K562 (cell line): ENCODE data around the gene TTC9C.

ENCODE experiments used
- ATF3 ChIP-seq, 2 experiments: fragments of 450-650 bp in 1 of 2; sonication (generic) in 1 of 2; formaldehyde crosslinking in 1 of 2; IDR thresholded peaks in 1 of 2; conservative IDR thresholded peaks in 1 of 2; 2 replicates each; pipeline versions ENCODE4 v1.6.1 to v1.8.1; 2016 to 2023; ENCODE audit warnings: mild to moderate bottlenecking in 2 of 2, moderate library complexity in 2 of 2, inconsistent platforms in 1 of 2, missing genetic modification reagents in 1 of 2
- CHD4 ChIP-seq: fragments of 200-600 bp; sonication (generic); IDR thresholded peaks from 3 replicates; pipeline ENCODE4 v1.6.1; 2012; ENCODE audit warnings: low read depth, mild to moderate bottlenecking, mixed read lengths, low read length, inconsistent platforms; ENCODE audit not compliant: insufficient read depth, insufficient replicate concordance, poor library complexity, severe bottlenecking
- CTCF ChIP-seq, 3 experiments: IDR thresholded peaks in 2 of 3; conservative IDR thresholded peaks in 1 of 3; 2 replicates each; pipeline ENCODE4 v1.5.1; 2011 to 2012; ENCODE audit warnings: low read length in 3 of 3, mild to moderate bottlenecking in 3 of 3, control low read depth in 2 of 3, improper control_type of control experiment in 1 of 3, inconsistent platforms in 1 of 3, low read depth in 1 of 3, mixed read lengths in 1 of 3, moderate library complexity in 1 of 3; ENCODE audit not compliant: insufficient read depth in 2 of 3
- EP300 ChIP-seq: IDR thresholded peaks from 2 replicates; pipeline ENCODE4 v1.6.1; 2012; ENCODE audit warnings: low read length, improper control_type of control experiment
- EZH2 ChIP-seq: IDR thresholded peaks from 2 replicates; pipeline ENCODE4 v1.6.1; 2012; ENCODE audit warnings: low read depth, mild to moderate bottlenecking, inconsistent platforms, low read length, borderline replicate concordance
- JUND ChIP-seq, 2 experiments: IDR thresholded peaks; 2 replicates in 1 of 2; 3 replicates in 1 of 2; pipeline ENCODE4 v1.6.1; 2011; ENCODE audit warnings: borderline replicate concordance in 2 of 2, low read depth in 2 of 2, low read length in 2 of 2, improper control_type of control experiment in 1 of 2, missing biosample characterization in 1 of 2, missing genetic modification characterization in 1 of 2, missing genetic modification reagents in 1 of 2
- NR0B1 ChIP-seq: fragments of 450-650 bp; IDR thresholded peaks from one replicate; pipeline ENCODE4 v1.6.1; 2018; ENCODE audit warnings: mild to moderate bottlenecking, moderate library complexity; ENCODE audit not compliant: partially characterized antibody
- RBM22 ChIP-seq: fragments of 200-400 bp; formaldehyde crosslinking; IDR thresholded peaks from 2 replicates; pipeline ENCODE4 v1.6.1; 2018; ENCODE audit warnings: low read length, low read depth; ENCODE audit not compliant: poor library complexity, severe bottlenecking
- REST ChIP-seq, 2 experiments: fragments of 450-650 bp; formaldehyde crosslinking in 1 of 2; IDR thresholded peaks; 2 replicates each; pipeline versions ENCODE4 v1.4.0 to v1.6.1; 2014 to 2020; ENCODE audit warnings: mild to moderate bottlenecking in 2 of 2, borderline replicate concordance in 1 of 2, low read depth in 1 of 2
- SMAD4 ChIP-seq: fragments of 250-450 bp; sonication (Bioruptor Pico); conservative IDR thresholded peaks from 2 replicates; pipeline ENCODE4 v1.8.0; 2021; ENCODE audit warnings: inconsistent platforms, mild to moderate bottlenecking, moderate library complexity
- TARDBP ChIP-seq: fragments of 450-650 bp; IDR thresholded peaks from 2 replicates; pipeline ENCODE4 v1.6.1; 2016
- ZNF146 ChIP-seq: IDR thresholded peaks from one replicate; pipeline ENCODE4 v1.6.1; 2018; ENCODE audit warnings: missing compliant biosample characterization; ENCODE audit not compliant: unreplicated experiment
- ZNF644 ChIP-seq: fragments of 200-800 bp; sonication (Bioruptor generic); IDR thresholded peaks from 2 replicates; pipeline ENCODE4 v1.6.1; 2016; ENCODE audit warnings: low read depth, missing genetic modification characterization, missing compliant biosample characterization

GRCh38 chr11:62778441-62778840 is 50.2 kb downstream of the TTC9C start:
- TF ChIP-seq ATF3 (IDR thresholded peaks at IDR 0.05) (no peak), ATF3 (CRISPR knock-in tag; conservative IDR thresholded peaks at IDR 0.05) (no peak), CHD4 (no peak), REST (IDR thresholded peaks at IDR 0.05; ENCODE audit: borderline replicate concordance) (no peak), REST (CRISPR knock-in tag; IDR thresholded peaks at IDR 0.05; ENCODE audit: low read depth) (no peak), RBM22 (no peak), ZNF644 (tag) (no peak), JUND (IDR thresholded peaks at IDR 0.05; ENCODE audit: borderline replicate concordance, low read depth, low read length) (no peak), JUND (tag; IDR thresholded peaks at IDR 0.05; ENCODE audit: borderline replicate concordance, low read depth, low read length) (no peak), CTCF (IDR thresholded peaks at IDR 0.05 in 2 of 3, conservative IDR thresholded peaks at IDR 0.05 in 1 of 3; ENCODE audit: insufficient read depth in 2 of 3, low read depth in 1 of 3, low read length in 3 of 3) (no peak), NR0B1 (no peak), SMAD4 (no peak), ZNF146 (CRISPR knock-in tag) (no peak), EZH2 (no peak), TARDBP (no peak), EP300 (no peak)
